ENCODE measurements around the gene PDGFRA.
"Not testable (repeated sequence)": the region's sequence is repeated elsewhere in the genome, so short reads cannot be mapped to it uniquely, and the experiment has no call there.

PDGFRA gene

DNA sequence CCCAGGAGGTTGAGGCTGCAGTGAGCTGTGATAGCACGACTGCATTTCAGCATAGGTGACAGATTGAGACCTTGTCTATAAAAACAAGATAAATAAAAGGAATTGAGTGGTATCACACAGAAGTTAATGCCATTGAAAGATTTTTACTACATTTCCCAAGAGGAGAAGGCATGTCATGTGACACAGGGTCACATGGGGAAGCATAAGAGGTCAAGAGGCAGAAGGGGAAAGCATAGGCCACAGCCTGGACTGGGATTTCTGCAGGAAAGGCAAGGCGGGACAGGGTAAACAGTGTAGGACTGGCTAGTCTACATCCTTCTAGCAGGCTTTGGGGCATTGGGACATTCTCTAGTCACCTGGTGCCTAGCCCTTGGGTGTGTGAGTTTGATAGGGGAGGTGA, 88.6 kb downstream of the PDGFRA start:
- peaks cover 30% of the 10 kb centered on the region for H3K4me1 Mint-ChIP-seq
- H3K4me3 Mint-ChIP-seq: no peak overlapping the region
- no peak overlapping the region for H3K27ac Mint-ChIP-seq
- H3K9me3 Mint-ChIP-seq: no peaks in the 10 kb centered on the region
- no peaks in the 10 kb centered on the region for H3K27me3 Mint-ChIP-seq
- ATAC-seq: no peak
- peaks cover 6% of the 10 kb centered on the region for H3K36me3 Mint-ChIP-seq

DNA sequence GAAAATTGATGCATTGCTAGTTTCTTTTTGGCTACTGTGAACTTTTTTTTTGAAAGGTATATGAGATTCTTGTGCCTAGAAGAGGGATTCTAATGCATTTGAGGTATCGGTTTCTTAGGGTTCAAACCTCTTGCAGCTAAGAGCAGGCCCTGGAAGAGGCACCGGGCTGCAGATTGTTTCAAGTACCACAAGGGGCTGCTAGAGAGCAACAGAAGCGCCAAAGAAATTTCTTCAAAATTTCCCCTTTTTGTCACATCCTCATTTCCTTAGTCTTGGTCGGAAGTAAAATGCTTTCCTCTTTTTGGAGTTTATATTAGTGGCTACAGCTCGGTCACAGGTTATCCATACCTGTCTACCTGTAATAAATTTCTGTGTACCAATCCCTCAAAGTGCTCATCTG, 89.8 kb downstream of the PDGFRA start:
- ATAC-seq: no peak
- Mint-ChIP-seq H3K4me1 (peaks cover 30% of the 10 kb centered on the region), H3K9me3 (no peaks in the 10 kb centered on the region), H3K27ac (no peak overlapping the region), H3K4me3 (no peak overlapping the region), H3K27me3 (no peaks in the 10 kb centered on the region), H3K36me3 (peaks cover 6% of the 10 kb centered on the region)

DNA sequence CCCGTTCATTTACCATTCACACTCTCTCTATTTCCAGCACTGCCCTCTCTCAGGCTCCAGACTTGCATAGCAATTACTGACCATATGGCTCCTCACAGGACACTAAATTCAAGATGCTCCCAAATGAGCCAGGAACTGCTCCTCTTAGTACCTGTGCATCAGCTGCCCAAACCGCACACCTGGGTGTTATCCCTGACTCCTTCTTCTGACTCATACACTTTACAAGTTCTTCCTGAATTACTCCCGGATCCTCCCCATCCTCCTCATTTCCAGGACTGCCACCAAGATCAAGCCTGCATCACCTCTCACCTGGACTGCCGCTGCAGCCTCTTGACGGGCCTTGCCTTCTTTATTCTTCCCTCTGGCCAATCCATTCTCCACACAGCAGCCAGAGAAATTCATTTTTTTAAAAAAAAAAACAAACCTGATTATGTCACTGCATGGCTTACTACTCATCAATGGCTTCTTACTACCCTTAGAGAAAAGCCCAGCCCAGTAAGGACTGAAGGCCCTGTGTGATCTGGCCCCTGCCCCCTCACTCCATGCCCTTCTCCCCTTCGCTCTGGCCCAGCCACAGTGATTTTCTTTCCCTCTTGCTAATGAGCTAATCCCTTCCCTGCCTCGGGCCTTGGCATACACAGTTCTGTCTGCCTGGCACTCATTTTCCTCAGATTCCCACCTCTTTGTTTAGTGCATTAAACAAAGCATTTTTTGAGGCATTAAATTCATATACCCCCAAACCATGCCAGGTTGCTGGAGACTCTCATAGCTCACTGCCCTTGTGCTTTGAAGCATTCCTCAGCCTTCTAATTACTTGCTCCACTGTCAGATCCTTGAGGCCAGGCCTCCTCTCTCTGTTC, 92.0 kb downstream of the PDGFRA start:
- no peak for ATAC-seq
- no peaks in the 10 kb centered on the region for H3K27me3 Mint-ChIP-seq
- no peak overlapping the region for H3K4me3 Mint-ChIP-seq
- H3K27ac Mint-ChIP-seq: no peak overlapping the region
- H3K9me3 Mint-ChIP-seq: no peaks in the 10 kb centered on the region
- peaks cover 10% of the 10 kb centered on the region for H3K4me1 Mint-ChIP-seq
- no peaks in the 10 kb centered on the region for H3K36me3 Mint-ChIP-seq

DNA sequence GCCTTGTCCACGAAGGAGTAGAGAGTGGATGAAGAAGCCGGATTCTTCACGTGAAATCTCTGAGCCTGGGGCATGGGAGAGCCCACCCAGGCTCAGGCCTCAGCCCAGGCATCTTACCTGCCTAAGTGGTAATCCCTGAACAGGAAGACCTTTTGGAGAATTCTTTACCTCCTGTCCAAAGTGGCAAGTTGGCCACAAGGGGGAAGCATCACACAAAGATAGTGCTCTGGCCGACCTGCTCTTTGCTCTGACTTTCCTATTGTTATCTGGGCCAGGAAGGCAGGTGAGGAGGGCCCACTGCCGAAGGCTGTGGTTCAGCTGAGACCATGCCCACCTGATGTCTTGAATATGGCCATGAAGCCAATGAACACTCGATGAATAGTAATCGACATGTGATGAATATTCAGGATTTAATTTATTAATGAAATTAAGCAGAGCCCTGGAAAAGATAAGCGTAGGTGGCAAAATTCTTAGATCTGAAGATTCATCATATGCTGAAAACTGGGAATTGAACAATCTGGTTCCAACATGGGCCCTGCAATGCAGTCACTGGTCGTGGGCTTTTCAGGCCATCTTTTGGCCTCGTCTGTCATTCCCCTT, 93.8 kb downstream of the PDGFRA start:
- no peaks in the 10 kb centered on the region for H3K36me3 Mint-ChIP-seq
- no peaks in the 10 kb centered on the region for H3K27me3 Mint-ChIP-seq
- H3K9me3 Mint-ChIP-seq: no peaks in the 10 kb centered on the region
- no peak overlapping the region for H3K4me3 Mint-ChIP-seq
- no peak overlapping the region for H3K27ac Mint-ChIP-seq
- peak; percentile 61 for ATAC-seq
- H3K4me1 Mint-ChIP-seq: peaks cover 8% of the 10 kb centered on the region

DNA sequence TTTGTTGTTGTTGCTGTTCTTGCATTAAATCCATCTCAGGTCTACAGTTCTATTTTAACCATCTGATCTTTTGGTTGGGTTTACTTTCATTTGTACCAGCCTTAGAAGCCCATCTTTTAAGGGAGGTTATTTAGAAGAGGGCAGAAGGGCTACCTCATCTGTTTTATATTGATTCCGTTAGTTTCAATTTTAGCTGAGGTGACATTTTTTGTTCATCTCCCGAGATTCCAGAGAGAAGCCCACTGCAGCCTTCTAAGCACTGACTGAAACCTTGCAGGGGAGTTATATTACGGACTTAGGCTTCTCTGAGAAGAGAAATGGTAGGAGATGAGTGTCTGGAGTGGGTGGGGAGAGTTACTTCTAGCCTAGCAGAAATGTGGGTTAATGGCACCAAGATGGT, 101.8 kb downstream of the PDGFRA start:
- H3K9me3 Mint-ChIP-seq: peaks cover 4% of the 10 kb centered on the region
- no peak for ATAC-seq
- H3K4me1 Mint-ChIP-seq: no peaks in the 10 kb centered on the region
- H3K36me3 Mint-ChIP-seq: no peaks in the 10 kb centered on the region
- no peaks in the 10 kb centered on the region for H3K27me3 Mint-ChIP-seq
- no peak overlapping the region for H3K27ac Mint-ChIP-seq
- H3K4me3 Mint-ChIP-seq: no peak overlapping the region

GRCh38 chr4:54332542-54332941, 103.4 kb downstream of the PDGFRA start:
- Mint-ChIP-seq H3K36me3 (no peaks in the 10 kb centered on the region), H3K27me3 (peaks cover 8% of the 10 kb centered on the region), H3K9me3 (peaks cover 4% of the 10 kb centered on the region), H3K4me3 (no peak overlapping the region), H3K4me1 (no peaks in the 10 kb centered on the region), H3K27ac (no peak overlapping the region)
- ATAC-seq: no peak

- Mint-ChIP-seq H3K9me3 (peaks cover 4% of the 10 kb centered on the region), H3K36me3 (no peaks in the 10 kb centered on the region), H3K27me3 (peaks cover 8% of the 10 kb centered on the region), H3K27ac (no peak overlapping the region), H3K4me3 (no peak overlapping the region), H3K4me1 (no peaks in the 10 kb centered on the region)
- no peak for ATAC-seq
Measured at GRCh38 chr4:54333657-54334056, 104.6 kb downstream of the PDGFRA start.

DNA sequence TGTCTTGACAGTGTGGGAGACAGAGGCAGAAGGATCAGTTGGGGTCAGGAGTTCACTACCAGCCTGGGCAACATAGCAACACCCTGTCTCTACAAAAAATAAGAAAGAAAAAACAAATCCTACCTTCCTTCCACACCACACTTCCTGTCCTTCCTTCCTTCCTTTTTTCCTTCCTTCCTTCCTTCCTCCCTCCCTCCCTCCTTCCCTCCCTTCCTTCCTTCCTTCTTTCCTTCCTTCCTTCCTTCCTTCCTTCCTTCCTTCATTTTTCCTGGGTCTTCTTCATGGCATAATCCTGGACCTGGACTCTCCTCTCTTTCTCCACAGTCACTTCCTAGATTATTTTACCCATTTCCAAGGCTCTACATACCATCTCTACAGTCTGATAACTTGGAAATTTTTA, 105.7 kb downstream of the PDGFRA start:
- not testable (repeated sequence) for H3K4me1 Mint-ChIP-seq, H3K27me3 Mint-ChIP-seq, H3K4me3 Mint-ChIP-seq, H3K9me3 Mint-ChIP-seq, H3K27ac Mint-ChIP-seq, H3K36me3 Mint-ChIP-seq, ATAC-seq

GRCh38 chr4:54337009-54337408, 107.9 kb downstream of the PDGFRA start:
- Mint-ChIP-seq H3K4me3 (no peak overlapping the region), H3K27ac (no peak overlapping the region), H3K9me3 (peaks cover 4% of the 10 kb centered on the region), H3K4me1 (no peaks in the 10 kb centered on the region), H3K27me3 (peaks cover 8% of the 10 kb centered on the region), H3K36me3 (no peaks in the 10 kb centered on the region)
- ATAC-seq: no peak

- H3K9me3 Mint-ChIP-seq, H3K27me3 Mint-ChIP-seq, ATAC-seq, H3K36me3 Mint-ChIP-seq, H3K27ac Mint-ChIP-seq, H3K4me3 Mint-ChIP-seq, H3K4me1 Mint-ChIP-seq: not testable (repeated sequence)
Measured at GRCh38 chr4:54342067-54342466, 113.0 kb downstream of the PDGFRA start.

Data from stimulated activated memory B cell treated with anti-CD40 and anti-IgM and Interleukin-4, amounts not matched to agents 10 μg/mL and 1 μg/mL and 100 μg/mL, for 72 hours (primary cell).